Fibroblast of the aortic adventitia (primary cell): ENCODE data around the gene PDE11A. TPM values are rescaled to one million over a fixed set of nuclear protein-coding genes. Genes with fewer than 3 reads are reported as not detected.

Experiments used
- DNase-seq: peaks from one replicate; pipeline ENCODE4 v3.0.0-alpha.2; 2010; ENCODE audit warnings: low read depth
- H3K4me3 ChIP-seq: 2 replicates; pipeline ENCODE4 v1.5.1; 2011; ENCODE audit warnings: low read depth, mild to moderate bottlenecking, control low read depth, low read length, moderate library complexity
- total RNA-seq: library from RNA; depleted of rRNA; stranded (reverse); fragments of >200 nt; gene quantifications from 2 replicates; pipeline ENCODE4 v1.2.3, GENCODE V29; 2012; ENCODE audit warnings: low replicate concordance
- TF ChIP-seq, protein P1 (sequence below): IDR thresholded peaks from 2 replicates; pipeline ENCODE4 v1.5.1; 2011; ENCODE audit warnings: mild to moderate bottlenecking, low read length, control low read depth, inconsistent platforms; ENCODE audit not compliant: insufficient read depth

Gene PDE11A
- total RNA-seq, 1 donor, result not detected

DNA sequence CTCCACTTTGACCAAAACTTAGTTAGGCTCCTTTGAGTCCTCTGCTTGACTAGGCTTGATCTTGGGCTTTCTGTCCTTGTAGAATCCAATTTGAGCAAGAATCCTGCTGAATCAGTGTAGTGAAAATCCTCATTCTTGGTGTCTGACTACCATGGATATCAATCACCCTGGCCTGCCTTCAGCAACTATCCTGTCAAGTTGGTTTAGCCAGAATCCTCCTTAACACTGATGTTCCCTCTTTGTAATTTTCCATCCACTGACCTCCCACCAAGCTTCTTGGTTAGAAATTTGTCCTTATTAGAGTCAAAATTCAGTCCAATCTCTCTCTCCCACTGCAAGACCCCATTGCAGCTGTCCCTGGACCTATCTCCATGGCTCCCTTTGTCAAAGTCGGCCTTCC lies 39.2 kb upstream of the PDE11A start:
- TF ChIP-seq, protein P1, sequence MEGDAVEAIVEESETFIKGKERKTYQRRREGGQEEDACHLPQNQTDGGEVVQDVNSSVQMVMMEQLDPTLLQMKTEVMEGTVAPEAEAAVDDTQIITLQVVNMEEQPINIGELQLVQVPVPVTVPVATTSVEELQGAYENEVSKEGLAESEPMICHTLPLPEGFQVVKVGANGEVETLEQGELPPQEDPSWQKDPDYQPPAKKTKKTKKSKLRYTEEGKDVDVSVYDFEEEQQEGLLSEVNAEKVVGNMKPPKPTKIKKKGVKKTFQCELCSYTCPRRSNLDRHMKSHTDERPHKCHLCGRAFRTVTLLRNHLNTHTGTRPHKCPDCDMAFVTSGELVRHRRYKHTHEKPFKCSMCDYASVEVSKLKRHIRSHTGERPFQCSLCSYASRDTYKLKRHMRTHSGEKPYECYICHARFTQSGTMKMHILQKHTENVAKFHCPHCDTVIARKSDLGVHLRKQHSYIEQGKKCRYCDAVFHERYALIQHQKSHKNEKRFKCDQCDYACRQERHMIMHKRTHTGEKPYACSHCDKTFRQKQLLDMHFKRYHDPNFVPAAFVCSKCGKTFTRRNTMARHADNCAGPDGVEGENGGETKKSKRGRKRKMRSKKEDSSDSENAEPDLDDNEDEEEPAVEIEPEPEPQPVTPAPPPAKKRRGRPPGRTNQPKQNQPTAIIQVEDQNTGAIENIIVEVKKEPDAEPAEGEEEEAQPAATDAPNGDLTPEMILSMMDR, result no peak
- peak overlapping the region; percentile 96 for H3K4me3 ChIP-seq
- no peak for DNase-seq

DNA sequence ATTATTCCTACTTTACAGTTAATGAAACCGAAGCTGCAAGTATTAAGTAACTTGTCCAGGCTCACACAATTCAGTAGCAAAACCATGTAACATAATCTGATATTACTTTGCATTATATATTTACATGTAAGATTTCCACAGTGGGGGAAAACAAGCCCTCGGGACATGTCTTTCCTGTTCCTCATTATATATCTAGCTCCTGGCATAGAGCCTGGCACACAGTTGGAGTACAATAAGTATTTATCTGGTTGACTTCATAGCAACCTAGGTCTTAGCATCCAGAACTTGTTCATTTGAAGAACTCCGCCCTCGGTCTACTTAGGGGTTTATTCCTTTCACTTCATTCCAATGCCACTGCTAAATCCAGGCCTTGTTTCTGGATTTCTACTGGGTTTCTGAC lies 38.1 kb upstream of the PDE11A start:
- DNase-seq, result no peak
- TF ChIP-seq, protein P1, result no peak
- no peak overlapping the region for H3K4me3 ChIP-seq

GRCh38 chr2:178109813-178110212 lies 37.2 kb upstream of the PDE11A start:
- TF ChIP-seq, protein P1, result peak; percentile 52
- peak; percentile 66 for DNase-seq
- H3K4me3 ChIP-seq, result no peak overlapping the region

- no peak overlapping the region for H3K4me3 ChIP-seq
- no peak for DNase-seq
- TF ChIP-seq, protein P1, result no peak
Observed at GRCh38 chr2:178108176-178108575, 35.6 kb upstream of the PDE11A start.

- no peak overlapping the region for H3K4me3 ChIP-seq
- DNase-seq, result no peak
- TF ChIP-seq, protein P1, result no peak
Observed at GRCh38 chr2:178106053-178106452, 33.5 kb upstream of the PDE11A start.

- TF ChIP-seq, protein P1, result no peak
- DNase-seq, result no peak
- H3K4me3 ChIP-seq, result no peak overlapping the region
Observed at GRCh38 chr2:178105566-178105965, 33.0 kb upstream of the PDE11A start.
